ENCODE data around the gene CCDC28B. TPM values are rescaled to one million over a fixed set of nuclear protein-coding genes. Genes with fewer than 3 reads are reported as not detected.

CCDC28B gene
- total RNA-seq, 2 experiments from 2014 or later, result 27.0 to 27.7 TPM

DNA sequence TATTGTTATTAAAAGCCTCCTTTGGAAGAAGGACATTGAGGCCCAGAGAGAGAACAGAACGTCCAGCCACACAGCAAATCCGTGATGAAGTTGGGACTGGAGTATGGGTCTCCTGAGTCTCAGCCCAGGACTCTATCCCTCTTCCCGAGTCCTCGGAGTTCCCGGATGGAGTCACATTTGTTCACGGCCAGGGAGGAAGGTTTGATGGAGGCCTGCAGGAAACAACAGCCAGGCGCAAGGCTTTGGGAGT is 21.3 kb upstream of the CCDC28B start:
- Mint-ChIP-seq H3K9me3 (no peaks in the 10 kb centered on the region), H3K27me3 (no peaks in the 10 kb centered on the region), H3K36me3 (ENCODE audit: low read depth) (peaks cover 39% of the 10 kb centered on the region), H3K4me1 (ENCODE audit: low read depth) (peaks cover 33% of the 10 kb centered on the region), H3K4me3 (peak overlapping the region; percentile 97), H3K27ac (peak overlapping the region; percentile 98)
- intact Hi-C loops (cut with micrococcal nuclease), result no loop called here
- ChIA-PET CTCF (interaction anchor here (2.2 kb wide), 2 partner anchors 37 to 71 kb away, joined by 8 to 9 read pairs; partner anchors contain the start of gene KPNA6), POLR2A (interaction anchor here (0.6 to 8.2 kb wide), 6 partner anchors 18 to 166 kb away, joined by 3 to 141 read pairs (median 3); partner anchors contain the start of genes CCDC28B, KHDRBS1 and KPNA6)
- DNase-seq (no peak), ATAC-seq (no peak)
- TF ChIP-seq, protein P1, sequence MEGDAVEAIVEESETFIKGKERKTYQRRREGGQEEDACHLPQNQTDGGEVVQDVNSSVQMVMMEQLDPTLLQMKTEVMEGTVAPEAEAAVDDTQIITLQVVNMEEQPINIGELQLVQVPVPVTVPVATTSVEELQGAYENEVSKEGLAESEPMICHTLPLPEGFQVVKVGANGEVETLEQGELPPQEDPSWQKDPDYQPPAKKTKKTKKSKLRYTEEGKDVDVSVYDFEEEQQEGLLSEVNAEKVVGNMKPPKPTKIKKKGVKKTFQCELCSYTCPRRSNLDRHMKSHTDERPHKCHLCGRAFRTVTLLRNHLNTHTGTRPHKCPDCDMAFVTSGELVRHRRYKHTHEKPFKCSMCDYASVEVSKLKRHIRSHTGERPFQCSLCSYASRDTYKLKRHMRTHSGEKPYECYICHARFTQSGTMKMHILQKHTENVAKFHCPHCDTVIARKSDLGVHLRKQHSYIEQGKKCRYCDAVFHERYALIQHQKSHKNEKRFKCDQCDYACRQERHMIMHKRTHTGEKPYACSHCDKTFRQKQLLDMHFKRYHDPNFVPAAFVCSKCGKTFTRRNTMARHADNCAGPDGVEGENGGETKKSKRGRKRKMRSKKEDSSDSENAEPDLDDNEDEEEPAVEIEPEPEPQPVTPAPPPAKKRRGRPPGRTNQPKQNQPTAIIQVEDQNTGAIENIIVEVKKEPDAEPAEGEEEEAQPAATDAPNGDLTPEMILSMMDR (IDR thresholded peaks at IDR 0.05), result no peak

DNA sequence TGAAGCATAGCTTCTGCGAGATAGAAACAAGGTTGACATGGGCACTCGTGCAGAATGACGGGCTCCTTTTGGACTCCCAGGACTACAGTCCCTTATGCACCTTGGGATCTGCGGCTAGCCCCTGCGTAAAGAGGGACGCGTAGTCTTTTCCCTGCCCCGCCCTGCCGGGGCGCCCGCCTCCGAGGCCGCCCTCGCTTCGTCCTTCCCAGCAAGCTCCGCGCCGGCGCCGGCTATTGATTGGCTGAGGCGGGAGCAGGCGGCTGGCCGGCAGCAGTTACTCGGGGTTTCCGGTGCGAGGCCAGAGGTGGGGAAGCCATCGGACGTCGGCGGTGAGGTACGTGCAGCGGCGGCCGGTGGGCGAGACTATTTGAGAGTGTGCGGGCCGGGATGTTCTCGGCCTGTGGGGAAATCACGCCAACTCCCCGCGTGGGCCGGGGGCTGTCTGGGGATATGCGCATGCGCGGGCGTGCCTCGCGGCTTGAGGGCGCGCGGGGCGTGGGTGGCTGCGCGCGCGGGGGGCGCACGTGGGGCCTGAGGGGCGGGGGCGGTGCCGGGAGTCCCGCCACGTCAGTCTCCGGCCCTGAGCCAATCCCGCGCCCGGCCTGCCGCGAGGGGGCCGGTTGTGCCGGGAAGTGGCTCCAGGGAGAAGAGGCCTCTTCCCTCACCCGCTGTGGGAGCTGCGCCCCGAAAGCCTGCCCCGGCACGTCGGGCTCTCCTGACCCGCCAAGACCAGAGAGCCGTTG is 20.8 kb upstream of the CCDC28B start, which contains the start of gene TXLNA:
TSS of gene TXLNA (plus strand) at position 233 of the 743 bp plus-strand sequence. CDS start 671 bp downstream, outside the sequence.
- peaks cover 41% of the 10 kb centered on the region for H3K36me3 Mint-ChIP-seq (ENCODE audit: low read depth)
- no peaks in the 10 kb centered on the region for H3K9me3 Mint-ChIP-seq
- H3K4me3 Mint-ChIP-seq, result peak within 1 kb of the TSS; percentile 97
- H3K4me1 Mint-ChIP-seq (ENCODE audit: low read depth), result peaks cover 38% of the 10 kb centered on the region
- TF ChIP-seq, protein P1 (IDR thresholded peaks at IDR 0.05), result no peak
- no peaks in the 10 kb centered on the region for H3K27me3 Mint-ChIP-seq
- CTCF ChIA-PET, result interaction anchor here (1.1 to 2.2 kb wide), 3 partner anchors 36 to 72 kb away, joined by 3 to 9 read pairs (median 8); partner anchors contain the start of gene KPNA6
- ATAC-seq (peak; percentile 92), DNase-seq (peak; percentile 94)
- intact Hi-C loops (cut with micrococcal nuclease), result no loop called here
- H3K27ac Mint-ChIP-seq, result peak within 1 kb of the TSS; percentile 98
- POLR2A ChIA-PET, result interaction anchor here (0.6 to 8.2 kb wide), 16 partner anchors 12 to 195 kb away, joined by 3 to 141 read pairs (median 4); partner anchors contain the start of genes CCDC28B, IQCC, KHDRBS1 and KPNA6

DNA sequence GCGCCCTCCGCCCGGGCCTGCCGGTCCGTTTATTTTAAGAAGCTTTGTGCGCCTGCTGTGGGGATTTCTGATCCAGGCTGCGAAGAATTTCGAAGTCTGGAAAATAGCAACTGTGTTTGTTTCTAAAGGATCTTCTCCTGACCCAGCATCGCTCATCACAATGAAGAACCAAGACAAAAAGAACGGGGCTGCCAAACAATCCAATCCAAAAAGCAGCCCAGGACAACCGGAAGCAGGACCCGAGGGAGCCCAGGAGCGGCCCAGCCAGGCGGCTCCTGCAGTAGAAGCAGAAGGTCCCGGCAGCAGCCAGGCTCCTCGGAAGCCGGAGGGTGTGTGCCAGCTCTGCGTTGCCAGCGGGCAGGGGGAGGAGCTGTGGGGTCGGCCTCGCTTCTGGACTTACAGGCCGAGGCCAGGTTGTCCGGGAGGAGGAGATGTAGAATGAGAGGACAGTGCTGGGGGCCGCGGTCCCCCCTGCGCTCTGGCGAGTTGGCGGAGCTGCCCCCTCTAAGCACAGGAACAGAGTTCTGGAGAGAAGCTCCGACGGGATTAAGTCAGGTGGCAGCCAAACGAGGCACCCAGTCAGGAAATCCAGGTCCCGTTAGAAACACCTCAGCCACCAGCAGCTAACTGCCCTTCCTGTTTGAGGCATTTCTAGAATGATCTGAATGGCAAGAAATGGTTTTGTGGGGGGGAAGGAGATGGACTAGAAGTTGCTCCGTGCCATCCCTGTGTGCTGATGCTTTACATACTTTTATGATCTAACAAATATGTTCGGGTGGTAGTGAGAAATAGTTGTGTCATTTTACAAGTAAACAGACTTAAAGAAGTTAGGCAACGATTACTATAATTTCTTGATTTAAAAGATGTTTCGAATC is 20.0 kb upstream of the CCDC28B start:
- Mint-ChIP-seq H3K27me3 (no peaks in the 10 kb centered on the region), H3K4me3 (peak overlapping the region; percentile 97)
- POLR2A ChIA-PET, result interaction anchor here (0.7 to 8.2 kb wide), 15 partner anchors 13 to 214 kb away, joined by 3 to 141 read pairs (median 4); partner anchors contain the start of genes BSDC1, CCDC28B, IQCC and KPNA6

DNA sequence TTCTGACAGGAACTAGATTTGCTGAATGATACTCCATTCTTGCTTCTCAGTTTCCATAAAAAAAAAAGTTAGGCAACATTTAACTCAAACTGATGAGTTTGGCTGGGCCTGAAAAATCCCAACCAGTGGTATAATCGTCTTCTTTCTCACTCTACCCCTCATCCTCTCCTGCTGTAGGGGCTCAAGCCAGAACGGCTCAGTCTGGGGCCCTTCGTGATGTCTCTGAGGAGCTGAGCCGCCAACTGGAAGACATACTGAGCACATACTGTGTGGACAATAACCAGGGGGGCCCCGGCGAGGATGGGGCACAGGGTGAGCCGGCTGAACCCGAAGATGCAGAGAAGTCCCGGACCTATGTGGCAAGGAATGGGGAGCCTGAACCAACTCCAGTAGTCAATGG is 19.3 kb upstream of the CCDC28B start:
- POLR2A ChIA-PET, result interaction anchor here (0.9 to 8.2 kb wide), 9 partner anchors 16 to 214 kb away, joined by 3 to 141 read pairs (median 4); partner anchors contain the start of genes BSDC1, CCDC28B, KPNA6 and TMEM39B
- ATAC-seq, result no peak
- Mint-ChIP-seq H3K27me3 (no peaks in the 10 kb centered on the region), H3K9me3 (no peaks in the 10 kb centered on the region), H3K4me1 (ENCODE audit: low read depth) (peaks cover 48% of the 10 kb centered on the region), H3K4me3 (peak overlapping the region; percentile 97), H3K36me3 (ENCODE audit: low read depth) (peaks cover 48% of the 10 kb centered on the region), H3K27ac (peak overlapping the region; percentile 98)
- TF ChIP-seq, protein P1 (IDR thresholded peaks at IDR 0.05), result no peak
- no peak for DNase-seq
- CTCF ChIA-PET, result interaction anchor here (0.6 to 2.2 kb wide), 3 partner anchors 10 to 73 kb away, joined by 3 to 9 read pairs (median 8); partner anchors contain the start of gene KPNA6
- intact Hi-C loops (cut with micrococcal nuclease), result no loop called here

More for the DNA sequence above, 20.0 kb upstream of the CCDC28B start:
- DNase-seq (peak; percentile 53), ATAC-seq (peak; percentile 25)
- Mint-ChIP-seq H3K27ac (peak overlapping the region; percentile 98), H3K9me3 (no peaks in the 10 kb centered on the region), H3K36me3 (ENCODE audit: low read depth) (peaks cover 43% of the 10 kb centered on the region), H3K4me1 (ENCODE audit: low read depth) (peaks cover 43% of the 10 kb centered on the region)
- intact Hi-C loops (cut with micrococcal nuclease), result no loop called here
- CTCF ChIA-PET, result interaction anchor here (0.6 to 2.2 kb wide), 4 partner anchors 9 to 72 kb away, joined by 3 to 9 read pairs (median 6); partner anchors contain the start of gene KPNA6
- TF ChIP-seq, protein P1 (IDR thresholded peaks at IDR 0.05), result no peak
